ENCODE measurements around the gene LRIG1.

LRIG1 gene

DNA sequence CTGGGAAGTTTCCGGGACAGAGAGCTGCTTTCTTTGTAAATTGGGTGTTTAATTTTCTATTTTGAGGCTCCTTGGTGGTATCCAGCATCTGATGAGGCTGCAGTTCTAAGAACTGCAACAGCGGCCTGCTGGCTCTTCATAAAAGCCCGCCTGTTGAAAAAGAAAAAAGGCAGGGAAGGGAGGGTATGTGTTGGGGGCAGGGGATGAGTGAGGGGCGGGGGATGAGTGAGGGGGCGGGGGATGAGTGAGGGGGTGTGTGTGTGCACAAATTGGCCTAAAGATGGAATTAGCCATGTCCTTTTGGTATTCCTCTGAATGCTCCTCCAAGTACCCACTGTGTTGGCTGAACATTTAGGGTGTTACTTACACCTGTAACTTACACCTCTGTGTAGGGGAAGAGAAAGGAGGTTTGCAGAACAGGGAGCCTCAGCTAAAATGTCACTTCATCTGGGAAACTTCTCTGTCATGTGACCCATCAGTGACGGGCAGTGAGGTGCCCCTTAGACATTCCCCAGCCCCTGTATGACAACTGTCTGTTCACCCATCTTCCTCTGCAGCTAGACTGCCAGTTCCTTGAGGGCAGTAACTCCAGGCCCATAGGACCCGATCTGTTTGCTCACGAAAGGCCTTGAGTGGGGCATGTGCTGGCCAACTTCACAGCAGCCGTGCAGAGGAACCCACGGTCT lies 57.6 kb downstream of the LRIG1 start:
- DNase-seq (ENCODE audit: low read depth in 2 of 2), result no peak

DNA sequence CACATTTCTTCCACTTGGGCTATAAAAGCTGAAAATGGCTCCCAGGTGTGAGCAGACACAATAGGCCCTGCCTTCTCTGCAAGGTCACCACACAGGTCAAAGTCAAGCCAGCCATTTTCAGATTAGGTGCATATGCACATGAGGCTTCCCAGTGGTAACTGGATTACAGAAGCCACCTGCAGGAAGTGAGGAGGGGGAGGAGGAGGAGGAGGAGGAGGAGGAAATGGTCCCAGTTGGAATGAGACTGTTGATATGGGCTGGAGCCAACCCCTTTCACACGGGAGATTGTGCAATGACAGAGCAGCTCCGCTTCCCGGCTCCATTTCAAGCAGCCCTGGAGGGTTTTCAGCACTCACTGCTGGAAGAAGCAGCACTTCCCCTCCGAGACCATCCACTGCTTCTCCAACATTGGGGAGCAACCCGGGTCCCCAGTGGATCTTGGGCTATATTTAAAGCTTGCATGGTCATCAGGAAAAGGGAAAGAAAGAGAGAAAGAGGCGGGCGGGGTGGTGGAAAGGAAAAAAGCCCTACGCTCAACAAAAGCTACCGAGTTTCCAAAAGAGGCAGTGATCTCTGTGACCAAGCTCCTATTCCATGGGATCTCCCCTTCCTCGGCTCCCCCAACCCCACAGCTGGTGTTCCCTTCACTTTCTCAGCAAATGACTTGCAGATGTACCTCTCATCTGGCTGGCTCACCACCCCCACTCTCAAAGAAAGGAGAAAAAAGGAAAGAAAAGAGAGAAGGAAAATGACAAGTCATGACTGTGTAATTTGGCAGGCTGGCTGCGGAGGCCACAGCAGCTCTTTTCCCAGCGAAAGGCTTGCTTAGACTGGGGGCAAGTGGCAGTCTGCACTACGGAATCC lies 58.3 kb downstream of the LRIG1 start:
- no peak for DNase-seq (ENCODE audit: low read depth in 2 of 2)

DNA sequence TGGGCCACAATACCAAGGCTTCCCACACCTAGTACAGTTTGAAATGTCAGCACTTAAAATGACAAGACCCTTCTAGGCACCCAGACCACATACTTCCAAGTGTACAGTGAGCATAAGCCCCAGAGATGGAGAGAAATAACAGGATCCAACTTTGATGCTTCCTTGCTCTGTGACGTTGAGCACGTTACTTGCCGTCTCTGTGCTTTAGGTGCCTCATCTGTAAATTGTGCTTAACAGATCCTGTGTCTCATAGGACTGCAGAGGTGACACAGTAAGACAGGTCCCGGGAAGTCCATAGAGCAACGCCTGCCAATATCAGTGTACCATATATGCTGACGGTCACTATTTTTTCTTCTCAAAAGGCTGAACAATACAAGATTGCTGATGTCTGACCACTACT lies 59.1 kb downstream of the LRIG1 start:
- no peak for DNase-seq (ENCODE audit: low read depth in 2 of 2)

GRCh38 chr3:66441129-66441528 lies 59.7 kb downstream of the LRIG1 start:
- DNase-seq (ENCODE audit: low read depth in 2 of 2), result no peak

DNA sequence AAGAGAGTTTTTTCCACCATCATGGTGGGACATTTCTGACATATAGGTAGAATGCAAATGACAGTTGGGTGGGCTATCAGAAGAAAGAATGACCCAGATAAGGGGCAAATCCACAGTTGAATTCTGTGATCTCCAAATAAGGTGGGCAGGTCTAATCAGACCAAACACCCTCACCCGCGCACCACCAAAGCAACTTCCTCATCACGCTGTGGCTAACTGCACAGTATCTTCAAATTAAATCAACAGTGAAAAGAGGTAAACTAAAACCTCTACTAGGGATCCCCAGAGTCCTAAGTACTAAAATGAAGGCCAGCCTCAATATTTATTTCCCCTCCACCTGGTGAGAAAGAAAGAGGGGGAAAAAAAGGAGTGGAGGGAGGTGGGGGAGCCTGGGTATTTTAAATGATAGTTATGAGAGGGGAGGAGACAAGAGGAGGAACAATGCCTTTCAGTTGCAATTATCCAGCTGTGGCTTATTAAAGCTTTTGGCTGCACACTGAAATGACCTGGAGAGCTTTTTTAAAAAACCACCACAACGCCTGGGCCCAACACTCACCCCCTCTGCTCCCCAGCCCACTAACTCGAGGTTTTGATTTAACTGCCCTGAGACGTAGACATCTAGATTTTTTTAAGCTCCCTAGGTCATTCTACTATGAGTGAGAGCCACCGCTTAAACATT lies 61.0 kb downstream of the LRIG1 start:
- DNase-seq (ENCODE audit: low read depth in 2 of 2), result no peak

- DNase-seq (ENCODE audit: low read depth in 2 of 2), result no peak
These were observed 62.8 kb downstream of the LRIG1 start for GRCh38 chr3:66438046-66438445.

GRCh38 chr3:66437341-66437929 lies 63.4 kb downstream of the LRIG1 start:
- no peak for DNase-seq (ENCODE audit: low read depth in 2 of 2)

- DNase-seq (ENCODE audit: low read depth in 2 of 2), result no peak
These were observed 64.8 kb downstream of the LRIG1 start for GRCh38 chr3:66435989-66436388.

DNA sequence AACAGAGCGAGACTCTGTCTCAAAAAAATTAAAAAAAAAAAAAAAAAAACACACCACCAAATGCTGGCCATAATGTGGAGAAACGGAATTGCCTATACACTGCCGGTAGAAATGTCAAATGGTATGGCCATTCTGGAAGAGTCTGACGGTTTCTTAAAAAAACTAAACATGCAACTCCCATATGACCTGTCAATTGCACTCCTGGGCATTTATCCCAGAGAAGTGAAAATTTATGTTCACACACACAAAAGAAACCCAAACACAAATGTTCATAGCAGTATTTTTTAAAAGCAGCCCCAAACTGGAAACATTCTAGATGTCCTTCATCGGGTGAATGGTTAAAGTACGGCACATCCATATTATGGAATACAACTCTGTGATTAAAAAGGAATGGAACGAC lies 66.1 kb downstream of the LRIG1 start:
- no peak for DNase-seq (ENCODE audit: low read depth in 2 of 2)

DNA sequence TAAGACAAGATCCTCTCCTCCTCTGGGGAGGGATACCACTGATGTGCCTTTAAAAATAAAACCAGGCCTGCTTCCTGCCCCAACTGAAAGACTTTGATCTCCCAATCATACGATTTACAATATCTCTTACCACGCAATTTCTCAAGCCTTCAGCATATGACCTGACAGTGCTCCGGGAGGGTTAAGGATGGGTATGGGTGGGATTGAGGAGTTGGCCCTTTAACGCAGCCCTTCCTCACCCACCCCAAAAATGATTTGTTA lies 67.4 kb downstream of the LRIG1 start:
- DNase-seq (ENCODE audit: low read depth in 2 of 2), result no peak

DNA sequence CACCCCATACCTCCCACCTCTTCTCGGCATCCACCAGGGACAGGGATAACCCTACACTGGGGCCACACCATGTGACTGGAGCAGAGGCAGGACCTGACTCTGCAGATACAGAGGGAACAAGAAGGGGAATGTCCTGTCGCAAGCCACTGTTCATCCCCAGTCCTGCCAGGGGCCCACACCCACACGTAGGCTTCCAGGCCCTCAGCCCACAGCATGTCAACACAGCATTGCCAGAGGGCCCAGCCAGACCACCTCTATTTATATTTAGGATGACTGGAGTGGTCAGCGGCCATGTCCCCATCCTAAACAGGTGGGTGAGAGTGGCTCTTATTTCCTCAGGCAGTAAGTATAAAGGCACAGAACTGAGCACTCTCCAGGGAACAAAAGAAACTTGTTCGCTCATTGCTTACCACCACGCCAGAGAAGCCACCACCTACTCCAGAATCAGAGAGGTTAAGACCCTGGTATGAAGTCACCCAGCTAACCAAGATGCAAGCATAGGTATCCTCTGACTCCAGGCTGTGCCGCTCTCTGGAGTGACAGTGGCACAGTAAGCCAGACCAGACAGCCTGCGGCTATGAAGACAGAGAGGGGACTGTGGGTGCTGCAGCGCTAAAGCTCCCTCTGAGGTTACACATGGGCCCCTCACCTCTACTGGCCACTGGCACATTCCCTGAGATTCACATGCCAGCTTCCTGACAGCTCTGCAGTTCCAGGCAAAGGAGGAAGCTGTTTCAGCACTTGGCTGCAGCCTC lies 67.9 kb downstream of the LRIG1 start:
- DNase-seq (ENCODE audit: low read depth in 2 of 2), result no peak

DNA sequence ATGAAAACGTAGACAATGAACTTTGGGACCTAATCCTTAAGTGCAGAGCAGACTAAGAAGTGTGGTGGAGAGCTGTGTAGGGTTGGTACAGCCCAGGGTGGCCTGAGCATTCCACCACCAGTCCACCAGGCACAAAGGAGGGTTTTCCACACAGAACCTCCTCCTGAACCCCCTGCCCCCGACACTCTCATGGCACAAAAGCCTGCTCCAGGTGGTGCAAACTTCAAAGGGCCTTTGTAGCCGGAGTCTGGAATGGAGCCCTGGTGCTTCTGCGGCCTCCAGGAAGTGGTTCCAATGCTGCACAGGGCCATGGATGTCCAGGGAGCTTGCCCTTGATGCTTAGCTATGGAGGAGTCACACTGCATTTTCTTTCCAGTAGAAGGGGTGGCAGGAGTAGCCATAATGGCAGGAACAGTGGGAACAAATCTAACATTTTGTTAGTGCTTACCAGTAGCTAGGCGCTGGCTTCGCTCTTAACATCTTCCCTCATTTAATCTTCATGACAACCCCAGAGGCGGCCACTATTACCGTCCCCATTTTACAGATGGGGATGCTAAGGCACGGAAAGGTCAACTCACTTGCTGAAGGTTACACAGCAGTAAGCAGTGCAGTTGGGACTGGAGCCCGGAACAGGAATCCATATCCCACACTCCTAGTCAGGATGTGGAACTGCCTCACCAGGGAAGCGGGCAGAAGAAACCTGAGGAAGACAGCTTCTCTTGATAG lies 68.6 kb downstream of the LRIG1 start:
- DNase-seq (ENCODE audit: low read depth in 2 of 2), result no peak

DNA sequence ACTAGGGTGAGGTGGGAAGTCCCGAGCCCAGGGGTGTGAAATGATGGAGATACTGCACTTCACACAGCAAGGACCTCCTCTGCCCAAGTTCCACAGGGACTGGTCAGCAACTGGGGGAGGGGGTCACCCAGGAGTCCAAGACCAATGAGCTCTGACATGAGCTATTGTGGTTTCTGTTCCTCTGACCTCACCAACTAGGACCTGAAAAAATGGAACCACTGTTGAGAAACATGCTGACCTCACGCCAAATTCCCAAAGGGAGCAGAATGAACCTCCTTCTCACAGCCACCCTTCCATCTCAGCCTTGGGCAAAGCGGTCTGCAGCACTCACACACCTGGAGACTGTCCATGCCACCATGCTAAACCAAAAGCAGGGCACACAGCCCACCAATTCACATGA lies 69.3 kb downstream of the LRIG1 start:
- no peak for DNase-seq (ENCODE audit: low read depth in 2 of 2)

GRCh38 chr3:66430876-66431275 lies 69.9 kb downstream of the LRIG1 start:
- no peak for DNase-seq (ENCODE audit: low read depth in 2 of 2)

DNA sequence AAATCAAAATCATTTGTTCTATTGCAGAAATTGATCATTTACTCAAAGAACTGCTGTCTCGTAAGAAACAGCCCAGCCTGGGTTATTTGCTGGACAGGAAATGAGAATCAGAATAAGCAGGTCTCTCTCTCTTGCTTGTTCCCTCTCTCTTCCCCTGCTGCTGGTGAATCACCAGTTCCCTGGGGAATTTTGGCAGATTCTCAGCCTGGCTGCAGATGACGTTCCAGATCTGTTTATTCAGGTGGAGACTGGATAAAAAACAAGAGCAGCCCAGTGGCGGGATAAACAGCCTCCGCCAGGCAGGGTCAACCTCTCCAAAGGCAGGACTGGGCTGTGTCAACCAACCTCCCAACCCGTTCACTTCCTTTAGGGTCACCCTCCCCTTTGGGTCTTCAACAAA lies 72.1 kb downstream of the LRIG1 start:
- no peak for DNase-seq (ENCODE audit: low read depth in 2 of 2)

- DNase-seq (ENCODE audit: low read depth in 2 of 2), result no peak
These were observed 72.8 kb downstream of the LRIG1 start for GRCh38 chr3:66427951-66428474.

DNA sequence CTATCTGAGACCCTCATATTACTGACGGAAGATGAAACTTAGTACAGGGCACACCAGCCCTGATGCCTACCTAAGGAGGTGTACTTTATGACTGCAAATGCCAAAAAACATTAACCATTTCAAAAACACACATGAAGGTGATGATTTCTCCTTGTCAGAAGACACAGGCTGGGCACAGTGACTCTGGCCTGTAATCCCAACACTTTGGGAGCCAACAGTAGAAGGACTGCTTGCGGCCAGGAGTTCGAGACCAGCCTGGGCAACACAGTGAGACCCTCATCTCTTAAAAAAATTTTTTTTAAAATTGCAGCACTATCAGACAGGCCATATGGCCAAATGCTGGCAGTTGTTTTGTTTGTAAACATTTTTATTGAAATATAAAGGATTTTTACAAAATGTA lies 73.5 kb downstream of the LRIG1 start:
- no peak for DNase-seq (ENCODE audit: low read depth in 2 of 2)

DNA sequence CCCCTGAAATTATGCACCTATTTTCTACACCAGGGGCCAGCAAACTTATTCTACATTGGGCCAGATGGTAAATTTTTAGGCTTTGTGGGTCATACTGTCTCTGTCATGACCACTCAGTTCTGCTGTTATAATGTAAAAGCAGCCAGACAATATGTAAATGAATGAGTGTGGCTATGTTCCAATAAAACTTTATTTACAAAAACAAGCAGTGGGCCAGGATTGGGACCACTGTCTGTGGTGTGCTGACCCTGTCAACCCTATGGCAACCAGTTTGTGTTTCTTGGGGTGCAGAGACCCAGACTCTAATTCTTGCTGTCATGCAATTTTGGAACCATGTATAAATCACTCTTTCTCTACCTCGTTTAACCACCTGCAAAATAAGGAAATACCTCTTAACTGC lies 74.7 kb downstream of the LRIG1 start:
- no peak for DNase-seq (ENCODE audit: low read depth in 2 of 2)

DNA sequence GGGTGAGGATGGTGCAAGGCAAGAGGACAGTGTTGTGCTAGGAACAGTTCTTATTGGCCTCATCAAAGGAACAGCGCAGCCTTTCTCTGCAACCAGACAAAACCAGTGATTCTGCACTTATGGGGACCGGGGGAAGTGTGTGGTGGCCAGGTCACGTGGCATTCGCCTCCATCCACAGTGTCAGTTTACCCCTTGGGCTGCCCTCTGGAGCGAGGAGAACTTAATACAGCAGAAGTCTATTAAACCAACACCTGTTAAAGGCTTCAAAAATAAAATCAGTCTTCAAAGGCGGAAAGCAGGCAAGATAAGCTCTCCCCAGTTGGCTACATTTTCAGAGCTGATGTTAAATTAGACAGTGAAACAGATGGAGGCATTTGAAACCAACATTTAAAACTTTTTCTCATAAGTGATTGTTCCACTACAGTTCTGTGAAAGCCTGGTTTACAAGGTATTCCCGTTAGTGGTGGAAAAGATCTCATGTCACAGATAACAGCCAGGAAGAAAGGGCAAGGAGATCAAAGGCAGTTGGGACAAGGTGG lies 75.2 kb downstream of the LRIG1 start:
- DNase-seq (ENCODE audit: low read depth in 2 of 2), result no peak

DNA sequence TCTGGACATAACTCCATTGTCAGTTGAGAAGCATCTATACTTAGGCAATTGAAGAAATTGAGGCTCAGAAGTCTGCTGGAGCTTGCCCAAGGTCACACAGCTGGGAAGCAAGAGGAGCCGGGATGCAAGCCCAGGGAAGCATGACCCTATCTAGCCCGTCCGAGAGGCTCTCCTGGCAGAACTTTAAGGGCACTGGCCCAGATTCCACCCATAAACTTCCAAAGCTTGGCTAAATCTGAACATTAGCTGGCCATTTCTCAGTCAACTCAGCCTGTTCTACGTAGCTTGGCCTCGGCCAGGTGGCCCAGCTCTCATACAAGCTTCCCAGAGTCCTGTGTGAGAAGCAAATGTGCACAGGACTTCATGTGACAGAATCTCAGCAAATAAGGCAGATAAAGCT lies 75.8 kb downstream of the LRIG1 start:
- DNase-seq (ENCODE audit: low read depth in 2 of 2), result no peak

DNA sequence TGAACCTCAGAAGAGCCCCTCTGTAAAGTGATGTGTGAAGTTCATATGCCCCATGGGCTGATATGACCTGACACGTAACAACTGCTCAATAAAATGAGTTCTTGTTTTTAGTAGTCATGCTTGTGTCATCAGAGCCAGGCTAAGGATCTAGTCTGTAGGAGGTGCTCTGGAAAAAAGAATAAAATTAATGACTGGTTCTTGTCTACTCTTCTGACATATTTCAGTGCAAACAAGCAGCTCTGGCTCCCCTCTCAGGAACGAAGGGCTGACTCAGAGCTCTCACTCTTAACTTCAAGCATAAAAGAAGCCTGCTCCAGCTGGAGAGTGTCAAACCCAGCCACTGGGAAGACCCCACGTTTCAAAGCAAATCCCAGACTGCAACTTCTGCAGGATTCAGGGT lies 77.0 kb downstream of the LRIG1 start:
- DNase-seq (ENCODE audit: low read depth in 2 of 2), result no peak
